ENCODE measurements around the gene ZMIZ1.

DNA sequence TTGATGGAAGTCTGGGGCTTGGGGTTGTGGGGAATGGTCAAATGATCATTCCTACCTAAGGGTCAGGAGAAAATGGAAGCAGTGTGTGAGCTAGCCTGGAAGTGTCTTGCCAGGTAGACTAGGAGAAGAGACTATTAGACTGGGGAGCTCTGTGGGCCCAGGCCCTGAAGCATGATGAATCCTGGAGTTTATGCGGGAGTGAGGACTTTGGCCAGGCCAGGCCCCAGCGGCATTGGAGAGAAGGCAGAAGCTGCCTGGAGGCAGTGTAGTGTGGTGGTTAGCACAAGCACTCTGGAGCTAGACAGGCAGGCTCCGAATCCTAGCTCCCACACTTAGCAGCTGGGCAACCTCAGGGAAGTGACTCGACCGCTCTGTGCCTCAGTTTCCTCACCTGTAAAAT lies 29.3 kb downstream of the ZMIZ1 start:
- TF ChIP-seq, protein P1, sequence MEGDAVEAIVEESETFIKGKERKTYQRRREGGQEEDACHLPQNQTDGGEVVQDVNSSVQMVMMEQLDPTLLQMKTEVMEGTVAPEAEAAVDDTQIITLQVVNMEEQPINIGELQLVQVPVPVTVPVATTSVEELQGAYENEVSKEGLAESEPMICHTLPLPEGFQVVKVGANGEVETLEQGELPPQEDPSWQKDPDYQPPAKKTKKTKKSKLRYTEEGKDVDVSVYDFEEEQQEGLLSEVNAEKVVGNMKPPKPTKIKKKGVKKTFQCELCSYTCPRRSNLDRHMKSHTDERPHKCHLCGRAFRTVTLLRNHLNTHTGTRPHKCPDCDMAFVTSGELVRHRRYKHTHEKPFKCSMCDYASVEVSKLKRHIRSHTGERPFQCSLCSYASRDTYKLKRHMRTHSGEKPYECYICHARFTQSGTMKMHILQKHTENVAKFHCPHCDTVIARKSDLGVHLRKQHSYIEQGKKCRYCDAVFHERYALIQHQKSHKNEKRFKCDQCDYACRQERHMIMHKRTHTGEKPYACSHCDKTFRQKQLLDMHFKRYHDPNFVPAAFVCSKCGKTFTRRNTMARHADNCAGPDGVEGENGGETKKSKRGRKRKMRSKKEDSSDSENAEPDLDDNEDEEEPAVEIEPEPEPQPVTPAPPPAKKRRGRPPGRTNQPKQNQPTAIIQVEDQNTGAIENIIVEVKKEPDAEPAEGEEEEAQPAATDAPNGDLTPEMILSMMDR (conservative IDR thresholded peaks at IDR 0.05 in 1 of 2, IDR thresholded peaks at IDR 0.05 in 1 of 2; ENCODE audit: low read depth in 1 of 2, low read length in 2 of 2) = no peak
- no peak for TF ChIP-seq EZH2 (IDR thresholded peaks at IDR 0.05; ENCODE audit: low read length, missing control alignments)

Measured in fibroblast of lung (primary cell).